Activated CD8-positive, alpha-beta memory T cell treated with anti-CD3 and anti-CD28 coated beads for 4 hours (primary cell): ENCODE results near the gene TULP1.

ENCODE experiments used
- DNase-seq, 2 donors: peaks; one replicate each; pipeline ENCODE4 v3.0.0-alpha.2; 2020; ENCODE audit warnings: low read depth in 2 of 2

The TULP1 gene

DNA sequence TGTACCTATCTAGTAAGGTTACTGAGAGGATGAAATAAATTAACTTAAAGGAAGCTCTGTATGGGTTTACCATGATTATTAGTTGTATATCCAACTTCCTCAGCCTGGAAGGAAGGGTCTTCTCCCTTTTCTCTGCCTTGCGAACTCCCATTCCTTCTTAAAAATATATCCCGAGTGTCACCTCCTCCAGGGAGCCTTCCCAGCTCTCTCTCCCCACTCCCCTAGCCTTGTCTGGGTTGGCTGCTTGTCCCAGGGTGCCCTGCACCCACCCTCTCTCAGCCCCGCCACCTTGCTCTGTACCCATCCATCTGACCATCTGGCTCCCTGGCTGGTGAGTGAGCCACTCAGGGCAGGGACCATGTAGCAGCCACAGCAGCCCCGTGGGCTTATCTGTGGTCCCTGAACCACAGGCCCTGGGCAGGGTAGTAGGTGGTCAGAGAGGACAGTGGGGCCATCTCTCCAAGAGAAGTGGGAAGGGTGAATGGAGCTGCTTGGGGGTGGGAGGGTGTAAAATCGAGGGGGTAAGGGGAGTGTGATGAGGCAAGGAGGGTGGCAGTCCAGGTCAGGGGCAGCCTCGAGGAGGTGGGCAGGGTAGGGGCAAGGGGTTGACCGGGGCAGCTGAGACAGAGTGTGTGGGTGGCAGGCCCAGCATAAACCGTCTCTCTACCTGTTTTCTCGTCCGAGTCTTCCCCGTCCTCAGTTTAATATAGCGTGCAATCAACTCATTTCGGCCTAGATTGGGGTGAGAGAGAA, 28.6 kb downstream of the TULP1 start:
- DNase-seq: no peak

DNA sequence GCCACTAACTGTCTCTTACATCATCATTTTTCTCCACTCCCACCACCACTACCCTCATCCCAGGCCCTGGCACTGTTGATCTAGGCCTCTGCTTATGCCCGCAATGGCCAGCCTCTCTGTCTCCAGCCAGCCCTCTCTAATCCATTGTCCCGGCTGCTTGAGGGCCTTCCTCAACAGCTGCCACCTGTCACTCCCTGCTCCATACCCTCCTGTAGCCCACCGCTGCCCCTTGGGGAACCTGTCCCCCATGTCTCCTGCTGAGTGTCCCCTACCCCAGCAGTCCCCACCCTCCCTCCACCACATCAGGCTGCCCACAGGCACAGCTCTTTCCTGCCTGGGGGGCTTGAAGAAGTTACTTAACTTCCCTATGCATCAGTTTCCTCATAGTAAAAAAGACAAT, 29.2 kb downstream of the TULP1 start:
- no peak for DNase-seq

- DNase-seq: no peak
These were observed 29.6 kb downstream of the TULP1 start for GRCh38 chr6:35483062-35483461.

DNA sequence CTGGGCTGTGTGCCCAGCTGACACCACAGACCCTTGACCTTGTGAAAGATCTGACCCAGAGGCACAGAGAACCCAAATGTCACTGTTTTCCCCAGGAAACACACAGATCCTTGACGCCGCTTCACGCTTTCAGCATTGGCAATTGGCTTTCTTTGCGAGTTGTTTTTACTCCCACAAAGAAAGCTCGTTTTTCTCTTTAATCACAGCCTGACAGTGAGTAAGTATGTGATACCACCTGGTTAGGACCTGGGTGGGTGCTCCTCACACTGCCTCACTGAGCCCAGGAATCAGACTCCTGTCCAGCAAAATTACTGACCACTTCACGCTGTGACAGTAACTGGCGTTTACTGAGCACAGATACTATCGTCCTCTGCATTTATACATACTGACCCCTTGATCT, 31.5 kb downstream of the TULP1 start:
- DNase-seq: no peak

GRCh38 chr6:35480176-35480575, 32.5 kb downstream of the TULP1 start:
- DNase-seq: no peak

DNA sequence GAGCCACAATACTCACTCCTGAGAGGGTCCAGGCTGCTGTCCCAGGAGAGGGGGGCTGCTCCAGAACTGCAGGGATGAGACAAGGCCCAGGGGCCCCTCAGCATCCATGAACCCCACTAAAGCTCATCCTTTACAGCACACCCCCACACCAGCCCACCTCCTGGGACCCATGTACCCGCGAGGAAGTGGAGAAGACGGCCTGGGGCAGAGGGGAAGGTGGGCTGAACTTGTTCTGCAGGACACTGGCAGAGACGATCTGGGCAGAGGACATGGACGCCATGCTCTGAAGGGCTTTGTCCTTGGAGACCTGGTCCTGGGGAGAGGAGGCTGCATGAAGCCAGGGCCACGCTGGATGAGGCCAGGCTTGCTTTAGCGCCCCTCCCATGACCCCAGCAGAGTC, 34.4 kb downstream of the TULP1 start:
- no peak for DNase-seq

GRCh38 chr6:35477551-35478179, 35.0 kb downstream of the TULP1 start:
- DNase-seq: no peak

DNA sequence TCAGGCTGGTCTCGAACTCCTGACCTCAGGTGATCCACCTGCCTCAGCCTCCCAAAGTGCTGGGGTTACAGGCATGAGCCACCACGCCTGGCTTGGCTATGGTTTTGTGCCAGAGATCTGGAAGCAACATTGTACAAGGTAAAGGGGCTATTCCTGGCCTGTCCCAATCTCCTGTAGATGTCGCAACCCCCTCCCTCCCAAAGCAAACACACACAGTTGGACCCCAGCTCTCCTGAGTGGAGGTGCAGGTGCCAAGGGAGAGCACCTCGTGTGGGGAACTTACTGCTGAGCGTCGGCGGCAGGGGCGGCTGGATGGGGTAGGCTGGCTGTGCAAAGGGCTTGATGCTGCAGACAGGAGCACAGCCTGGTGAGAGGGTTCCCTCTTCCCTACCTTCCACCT, 35.7 kb downstream of the TULP1 start:
- no peak for DNase-seq

GRCh38 chr6:35476004-35476403, 36.7 kb downstream of the TULP1 start:
- DNase-seq: no peak

GRCh38 chr6:35475573-35475972, 37.1 kb downstream of the TULP1 start:
- DNase-seq: no peak

DNA sequence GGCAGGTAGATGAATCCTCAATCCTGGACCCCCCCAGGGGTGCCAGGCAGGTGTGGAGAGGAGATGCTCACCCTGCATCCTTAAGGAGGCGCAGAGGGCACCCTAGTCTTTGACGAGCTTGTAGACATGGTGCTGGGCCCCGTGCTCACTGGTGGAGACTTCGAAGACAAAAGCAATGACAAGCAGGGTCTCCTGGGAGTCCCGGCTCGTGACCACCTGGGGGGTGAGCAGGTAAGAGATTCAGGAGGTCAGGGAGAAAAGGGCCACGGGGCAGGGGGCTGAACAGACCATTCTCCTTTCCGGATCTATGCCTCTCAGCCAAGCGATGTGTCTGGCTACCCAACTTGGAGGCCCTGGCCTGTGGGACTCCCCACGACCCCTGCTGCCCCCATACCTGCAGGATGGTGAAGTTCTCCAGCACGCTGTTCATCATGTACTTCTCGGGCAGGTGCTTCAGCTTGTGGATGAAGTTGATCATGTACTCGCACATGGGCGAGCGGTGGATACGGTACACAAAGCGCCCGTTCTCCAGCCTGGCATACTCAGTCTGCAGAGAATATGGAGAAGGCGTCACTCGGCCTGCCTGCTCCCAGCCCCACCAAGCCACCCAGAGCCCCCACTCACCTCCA, 37.6 kb downstream of the TULP1 start:
- DNase-seq: no peak

- no peak for DNase-seq
These were observed 38.4 kb downstream of the TULP1 start for GRCh38 chr6:35474131-35474941.

- DNase-seq: no peak
These were observed 38.9 kb downstream of the TULP1 start for GRCh38 chr6:35473850-35474130.

GRCh38 chr6:35473075-35473849, 39.4 kb downstream of the TULP1 start:
- no peak for DNase-seq

DNA sequence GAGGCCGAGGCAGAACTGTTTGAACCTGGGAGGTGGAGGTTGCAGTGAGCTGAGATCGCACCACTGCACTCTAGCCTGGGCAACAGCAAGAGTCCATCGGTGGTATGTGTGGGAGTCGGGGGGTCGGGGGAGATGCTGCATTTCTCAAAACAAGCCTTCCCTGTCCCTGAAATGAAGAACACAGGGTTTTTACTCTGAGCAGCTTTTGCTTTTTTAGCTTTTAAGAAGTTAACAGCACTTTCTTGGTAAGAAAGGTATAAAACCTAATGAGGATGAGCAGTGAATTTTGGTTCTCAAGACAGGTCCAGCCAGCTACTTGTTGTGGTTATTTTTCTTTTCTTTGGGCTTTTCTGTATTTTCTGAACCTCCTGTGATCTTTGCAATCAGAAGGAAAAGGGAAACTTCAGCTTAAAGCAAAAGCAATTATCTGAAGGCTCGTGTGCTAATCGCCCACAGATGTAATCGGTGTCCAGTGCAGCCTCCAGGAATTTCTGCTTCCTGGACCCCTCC, 40.8 kb downstream of the TULP1 start:
- DNase-seq: no peak

DNA sequence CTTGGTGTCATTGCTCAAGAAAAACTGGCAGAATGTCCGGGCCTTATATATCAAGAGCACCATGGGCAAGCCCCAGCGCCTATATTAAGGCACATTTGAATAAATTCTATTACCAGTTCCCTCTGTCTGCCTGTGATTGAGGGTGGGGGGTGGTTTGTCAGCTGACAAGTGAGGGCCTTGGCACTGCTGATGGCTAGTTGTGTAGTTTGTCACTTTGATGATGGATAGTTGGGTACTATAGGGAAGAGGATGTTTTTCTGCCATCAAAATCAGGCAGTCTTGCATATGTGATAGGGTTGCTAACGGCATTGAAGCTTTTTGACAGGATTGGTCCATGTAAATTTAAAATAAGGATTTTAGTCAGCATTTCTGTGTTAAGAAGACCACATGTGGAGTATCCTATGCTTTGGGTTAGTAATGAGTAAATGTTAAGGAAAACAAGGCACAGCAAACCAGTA, 42.0 kb downstream of the TULP1 start:
- DNase-seq: no peak

DNA sequence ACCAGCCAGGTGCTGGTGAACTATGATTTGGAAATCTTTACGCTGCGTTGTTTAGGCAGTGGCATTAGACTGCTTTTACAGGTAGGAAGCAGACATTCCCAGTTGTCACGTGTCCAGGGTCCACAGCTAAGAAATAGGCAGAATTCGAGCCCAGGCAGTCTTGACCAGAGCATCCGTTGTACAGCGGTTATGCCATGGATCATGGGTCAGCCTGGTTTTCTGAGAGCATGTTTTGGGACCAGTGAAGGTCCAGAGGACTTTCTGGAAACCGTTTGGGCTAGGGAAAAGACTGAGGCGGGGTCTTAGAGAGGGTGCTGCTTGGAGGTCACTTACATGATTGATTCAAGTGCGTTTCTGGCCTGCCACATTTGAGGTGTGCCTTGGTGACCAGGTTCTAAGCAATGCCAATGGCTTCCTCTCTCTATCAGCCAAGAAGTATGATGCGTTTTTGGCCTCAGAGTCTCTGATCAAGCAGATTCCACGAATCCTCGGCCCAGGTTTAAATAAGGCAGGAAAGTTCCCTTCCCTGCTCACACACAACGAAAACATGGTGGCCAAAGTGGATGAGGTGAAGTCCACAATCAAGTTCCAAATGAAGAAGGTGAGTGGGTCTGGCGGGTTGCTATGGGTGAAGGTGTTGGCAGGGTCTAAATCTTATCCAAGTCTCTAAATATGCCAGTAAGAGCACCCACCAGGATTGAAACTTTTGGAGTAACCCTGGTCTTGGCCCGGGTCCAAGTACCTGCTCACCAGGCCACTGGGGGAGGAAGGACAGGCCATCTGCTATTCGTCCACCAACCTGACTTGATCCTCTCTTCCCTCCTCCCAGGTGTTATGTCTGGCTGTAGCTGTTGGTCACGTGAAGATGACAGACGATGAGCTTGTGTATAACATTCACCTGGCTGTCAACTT, 42.7 kb downstream of the TULP1 start:
- no peak for DNase-seq

GRCh38 chr6:35468980-35469750, 43.5 kb downstream of the TULP1 start:
- DNase-seq: no peak

- DNase-seq: peak; percentile 89 to 94
These were observed 44.3 kb downstream of the TULP1 start, which contains the start of gene RPL10A for GRCh38 chr6:35468181-35468979. Gene RPL10A, plus strand, starts transcription at chr6:35468401. Its CDS starts 34 bp downstream, at chr6:35468435.
